Smooth muscle cell (in vitro differentiated cells): ENCODE results near the gene TTBK2. TPM values are rescaled to one million over a fixed set of nuclear protein-coding genes. Genes with fewer than 3 reads are reported as not detected.

Experiments used
- DNase-seq: peaks from one replicate; lab custom pipeline; 2025; ENCODE audit not compliant: unreplicated experiment; lab: John Stamatoyannopoulos, UW
- H2AFZ ChIP-seq: fragments of 200-600 bp; sonication (generic); 2 replicates; pipeline ENCODE4 v1.6.0; 2016; ENCODE audit warnings: antibody characterized with exemption, low read depth, mild to moderate bottlenecking
- H3F3A ChIP-seq: fragments of 200-600 bp; sonication (generic); 2 replicates; pipeline ENCODE4 v1.6.0; 2017; ENCODE audit warnings: antibody characterized with exemption, low read depth
- H3K27ac ChIP-seq: fragments of 200-600 bp; sonication (generic); 2 replicates; pipeline ENCODE4 v1.5.1; 2016; ENCODE audit warnings: low read depth, mild to moderate bottlenecking
- H3K27me3 ChIP-seq: fragments of 200-600 bp; sonication (generic); 2 replicates; pipeline ENCODE4 v1.6.1; 2016; ENCODE audit warnings: low read depth, mild to moderate bottlenecking
- H3K36me3 ChIP-seq: fragments of 200-600 bp; sonication (generic); 2 replicates; pipeline ENCODE4 v1.5.1; 2016; ENCODE audit warnings: low read depth
- H3K4me1 ChIP-seq: fragments of 200-600 bp; sonication (generic); 2 replicates; pipeline ENCODE4 v1.5.1; 2016; ENCODE audit warnings: low read depth
- H3K4me2 ChIP-seq: fragments of 200-600 bp; sonication (generic); 2 replicates; pipeline ENCODE4 v1.6.0; 2016; ENCODE audit warnings: mild to moderate bottlenecking
- H3K4me3 ChIP-seq: fragments of 200-600 bp; sonication (generic); 2 replicates; pipeline ENCODE4 v1.5.1; 2016; ENCODE audit warnings: mild to moderate bottlenecking
- H3K79me2 ChIP-seq: fragments of 200-600 bp; sonication (generic); 2 replicates; pipeline ENCODE4 v1.6.0; 2016; ENCODE audit warnings: low read depth, mild to moderate bottlenecking
- H3K9ac ChIP-seq: fragments of 200-600 bp; sonication (generic); 2 replicates; pipeline ENCODE4 v1.6.0; 2016; ENCODE audit warnings: low read depth
- H3K9me3 ChIP-seq: fragments of 200-600 bp; sonication (generic); replicated peaks from 2 replicates; pipeline ENCODE4 v1.5.1; 2016; ENCODE audit warnings: low read depth
- H4K20me1 ChIP-seq: fragments of 200-600 bp; sonication (generic); 2 replicates; pipeline ENCODE4 v1.6.0; 2016; ENCODE audit warnings: low read depth
- WGBS: methylation state at CpG from one replicate; pipeline ENCODE4 v1.1.7; 2016; ENCODE audit warnings: low lambda C conversion rate; 5-methylcytosine and 5-hydroxymethylcytosine counted together
- polyA plus RNA-seq: library from polyadenylated mRNA; unstranded; fragments of >200 nt; fragmentation: Nextera tagmentation; extraction: Ambion mirVana; gene quantifications from 2 replicates; pipeline ENCODE4 v1.2.1, GENCODE V29; 2016
- small RNA-seq: library from RNA; depleted of rRNA; stranded (forward); fragments of <200 nt; gene quantifications from one replicate; pipeline ENCODE3, GENCODE V24; 2014
- total RNA-seq: library from RNA; depleted of rRNA; stranded (reverse); fragments of >200 nt; gene quantifications from 2 replicates; pipeline ENCODE4 v1.2.3, GENCODE V29; 2014
- TF ChIP-seq, protein P1 (sequence below): fragments of 200-600 bp; sonication (generic); IDR thresholded peaks from 2 replicates; pipeline ENCODE4 v1.5.1; 2017; ENCODE audit warnings: borderline replicate concordance, mild to moderate bottlenecking, antibody characterized with exemption; ENCODE audit not compliant: insufficient read depth, poor library complexity, severe bottlenecking

The TTBK2 gene
- total and polyA plus RNA-seq, 2 experiments from 2014 or later: 6.6 to 11.1 TPM

GRCh38 chr15:42691770-42692169 is 228.8 kb downstream of the TTBK2 start:
- 89% methylated on average over 9 of the region's 9 CpGs for WGBS
- TF ChIP-seq, protein P1, sequence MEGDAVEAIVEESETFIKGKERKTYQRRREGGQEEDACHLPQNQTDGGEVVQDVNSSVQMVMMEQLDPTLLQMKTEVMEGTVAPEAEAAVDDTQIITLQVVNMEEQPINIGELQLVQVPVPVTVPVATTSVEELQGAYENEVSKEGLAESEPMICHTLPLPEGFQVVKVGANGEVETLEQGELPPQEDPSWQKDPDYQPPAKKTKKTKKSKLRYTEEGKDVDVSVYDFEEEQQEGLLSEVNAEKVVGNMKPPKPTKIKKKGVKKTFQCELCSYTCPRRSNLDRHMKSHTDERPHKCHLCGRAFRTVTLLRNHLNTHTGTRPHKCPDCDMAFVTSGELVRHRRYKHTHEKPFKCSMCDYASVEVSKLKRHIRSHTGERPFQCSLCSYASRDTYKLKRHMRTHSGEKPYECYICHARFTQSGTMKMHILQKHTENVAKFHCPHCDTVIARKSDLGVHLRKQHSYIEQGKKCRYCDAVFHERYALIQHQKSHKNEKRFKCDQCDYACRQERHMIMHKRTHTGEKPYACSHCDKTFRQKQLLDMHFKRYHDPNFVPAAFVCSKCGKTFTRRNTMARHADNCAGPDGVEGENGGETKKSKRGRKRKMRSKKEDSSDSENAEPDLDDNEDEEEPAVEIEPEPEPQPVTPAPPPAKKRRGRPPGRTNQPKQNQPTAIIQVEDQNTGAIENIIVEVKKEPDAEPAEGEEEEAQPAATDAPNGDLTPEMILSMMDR: no peak

DNA sequence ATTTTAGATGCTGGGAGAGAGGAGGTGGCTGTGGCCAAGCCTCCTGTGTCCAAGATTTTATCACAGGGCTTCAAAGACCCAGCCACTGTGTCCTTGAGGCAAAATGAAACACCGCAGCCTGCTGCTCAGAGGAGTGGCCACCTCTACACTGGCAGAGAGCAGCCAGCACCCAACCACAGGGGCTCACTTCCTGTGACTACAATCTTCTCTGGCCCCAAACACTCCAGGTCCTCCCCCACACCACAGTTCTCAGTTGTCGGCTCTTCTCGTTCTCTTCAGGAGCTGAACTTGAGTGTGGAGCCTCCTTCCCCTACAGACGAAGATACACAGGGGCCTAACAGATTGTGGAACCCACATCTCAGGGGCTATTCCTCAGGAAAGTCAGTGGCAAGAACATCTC is 229.3 kb downstream of the TTBK2 start:
- Histone ChIP-seq H3K9me3 (no peaks in the 10 kb centered on the region), H3K79me2 (no peaks in the 10 kb centered on the region), H3K4me1 (no peaks in the 10 kb centered on the region), H3K27ac (no peak overlapping the region), H3K4me3 (no peak overlapping the region), H3K9ac (no peak overlapping the region), H3K27me3 (no peaks in the 10 kb centered on the region), H3K36me3 (no peaks in the 10 kb centered on the region), H2AFZ (no peak overlapping the region), H3K4me2 (no peak overlapping the region), H4K20me1 (no peaks in the 10 kb centered on the region), H3F3A (no peaks in the 10 kb centered on the region)
- TF ChIP-seq, protein P1: no peak
- 87% methylated on average over 4 of the region's 4 CpGs for WGBS
- DNase-seq: no peak

More at GRCh38 chr15:42691770-42692169, 228.8 kb downstream of the TTBK2 start:
- Histone ChIP-seq H3K4me2 (no peak overlapping the region), H4K20me1 (no peaks in the 10 kb centered on the region), H3K9me3 (no peaks in the 10 kb centered on the region), H3K4me1 (no peaks in the 10 kb centered on the region), H3F3A (no peaks in the 10 kb centered on the region), H3K4me3 (no peak overlapping the region), H3K36me3 (no peaks in the 10 kb centered on the region), H2AFZ (no peak overlapping the region), H3K27ac (no peak overlapping the region), H3K79me2 (no peaks in the 10 kb centered on the region), H3K27me3 (no peaks in the 10 kb centered on the region), H3K9ac (no peak overlapping the region)
- no peak for DNase-seq

Small RNA genes within 50 kb of the gene (small RNA-seq; reads per million reads assigned to genes)
- not detected for gene KRT8P50

Other genes with a start within 250 kb of the TTBK2 start
- 6.1 and 6.4 TPM in 2 replicates for gene CDAN1, start 183.7 kb downstream of the TTBK2 start, total RNA-seq
- gene CDAN1, start 183.7 kb downstream of the TTBK2 start, polyA plus RNA-seq: 6.9 and 11.8 TPM in 2 replicates
- gene UBR1, start 185.3 kb upstream of the TTBK2 start, total RNA-seq: 20.5 and 24.0 TPM in 2 replicates
- 8.7 and 9.5 TPM in 2 replicates for gene UBR1, start 185.3 kb upstream of the TTBK2 start, polyA plus RNA-seq
- gene TMEM62, start 212.8 kb upstream of the TTBK2 start, total RNA-seq: 9.0 and 12.0 TPM in 2 replicates
- gene TMEM62, start 212.8 kb upstream of the TTBK2 start, polyA plus RNA-seq: 3.1 and 8.8 TPM in 2 replicates